Inferior parietal cortex (tissue), 1 donor: ENCODE results near the gene HTT.
"Not testable (repeated sequence)": the region's sequence is repeated elsewhere in the genome, so short reads cannot be mapped to it uniquely, and the experiment has no call there.

ENCODE experiments used
- DNase-seq: peaks from one replicate; pipeline ENCODE4 v3.0.0-alpha.2; 2016; ENCODE audit errors: extremely low spot score

The HTT gene

DNA sequence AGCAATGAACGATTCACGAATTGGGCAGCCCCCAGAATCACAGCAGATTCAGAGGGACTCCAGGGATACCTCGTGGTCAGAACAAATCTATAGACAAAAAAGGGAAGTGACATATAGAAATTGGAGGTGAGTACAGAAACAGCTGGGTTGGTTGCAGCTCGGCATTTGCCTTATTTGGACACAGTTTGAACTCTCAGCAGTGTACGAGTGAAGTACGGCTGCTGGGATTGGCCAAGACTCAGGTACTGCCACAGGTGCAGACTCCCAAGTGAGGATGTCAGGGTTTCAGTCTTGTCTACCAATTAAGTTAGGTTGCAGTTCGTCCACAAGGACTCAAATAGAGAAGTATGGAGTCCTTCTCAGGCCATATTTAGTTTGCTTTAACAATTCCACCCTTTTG lies 28.3 kb upstream of the HTT start:
- no peak for DNase-seq

DNA sequence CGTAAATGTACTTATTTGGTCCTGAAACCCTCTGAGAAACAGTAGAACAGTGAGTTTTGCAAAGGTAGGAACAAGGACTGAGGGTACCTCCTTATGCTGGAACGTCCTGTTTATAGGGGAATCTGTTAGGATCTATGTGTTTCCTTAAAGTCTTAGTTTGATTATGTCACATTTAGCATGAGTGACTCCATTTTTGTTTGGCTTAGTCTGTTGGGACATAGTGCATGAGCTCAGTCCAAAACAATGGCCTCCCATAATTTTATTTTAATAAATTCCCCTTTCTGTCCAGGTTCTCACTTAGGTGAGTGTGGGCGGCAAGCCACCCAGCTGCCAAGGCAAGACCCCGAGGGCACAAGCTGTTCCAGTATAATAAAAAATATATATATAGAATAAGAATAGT lies 27.9 kb upstream of the HTT start:
- DNase-seq = no peak

DNA sequence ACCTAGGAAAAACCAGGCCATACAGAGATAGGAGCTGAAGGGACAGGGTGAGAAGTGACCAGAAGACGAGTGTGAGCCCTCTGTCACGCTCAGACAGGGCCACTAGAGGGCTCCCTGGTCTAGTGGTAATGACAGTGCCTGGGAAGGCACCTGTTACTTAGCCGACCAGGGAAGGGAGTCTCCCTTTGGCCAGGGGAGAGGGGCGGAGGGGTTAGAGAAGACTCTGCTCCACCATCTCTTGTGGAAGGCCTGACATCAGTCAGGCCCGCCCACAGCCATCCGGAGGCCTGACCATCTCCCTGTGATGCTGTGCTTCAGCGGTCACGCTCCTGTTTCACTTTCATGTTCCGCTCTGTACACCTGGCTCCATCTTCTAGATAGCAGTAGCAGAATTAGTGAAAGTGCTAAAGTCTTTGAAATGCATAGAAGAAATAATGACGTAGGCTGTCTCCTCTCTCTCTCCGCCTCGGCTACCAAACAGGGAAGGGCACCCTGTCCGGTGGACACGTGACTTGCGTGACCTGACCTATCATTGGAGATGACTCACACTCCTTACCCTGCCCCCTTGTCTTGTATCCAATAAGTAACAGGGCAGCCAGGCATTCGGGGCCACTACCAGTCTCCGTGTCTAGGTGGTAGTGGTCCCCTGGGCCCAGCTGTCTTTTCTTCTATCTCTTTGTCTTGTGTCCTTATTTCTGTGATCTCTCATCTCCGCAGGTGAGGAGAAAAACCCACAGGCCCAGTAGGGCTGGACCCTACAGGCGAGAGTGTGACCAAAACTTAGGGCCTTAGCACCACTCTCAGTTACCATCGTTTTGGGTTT lies 26.8 kb upstream of the HTT start:
- peak; percentile 70 for DNase-seq

DNA sequence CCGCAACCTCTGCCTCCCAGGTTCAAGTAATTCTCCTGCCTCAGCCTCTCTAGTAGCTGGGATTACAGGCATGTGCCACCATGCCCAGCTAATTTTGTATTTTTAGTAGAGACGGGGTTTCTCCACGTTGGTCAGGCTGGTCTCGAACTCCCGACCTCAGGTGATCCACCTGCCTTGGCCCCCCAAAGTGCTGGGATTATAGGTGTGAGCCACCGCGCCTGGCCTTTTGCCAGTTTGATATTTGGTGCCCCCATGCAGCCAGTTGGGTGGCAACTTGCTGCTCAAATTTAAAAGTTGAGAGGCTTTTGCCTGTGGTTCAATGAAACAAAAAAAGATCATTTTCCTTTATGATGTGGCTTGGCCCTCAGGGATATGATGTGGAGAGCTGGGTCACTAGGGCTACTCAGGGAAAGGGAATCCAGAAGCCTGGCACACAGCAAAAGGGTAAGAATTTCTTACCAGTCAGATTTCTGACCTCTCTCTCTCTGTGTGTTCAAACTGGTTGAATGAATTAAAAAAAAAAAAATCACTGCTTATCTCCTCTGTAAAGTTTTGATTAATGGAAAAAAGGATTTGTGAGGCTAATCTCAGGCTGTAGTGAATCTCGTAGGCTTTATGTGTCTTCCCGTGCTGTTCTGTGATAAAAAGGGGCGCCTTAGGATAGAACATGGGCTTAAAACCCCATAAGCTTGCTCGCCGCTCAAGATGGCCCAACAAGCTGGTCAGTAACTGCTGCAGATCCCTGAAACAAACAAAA lies 23.2 kb upstream of the HTT start:
- not testable (repeated sequence) for DNase-seq

DNA sequence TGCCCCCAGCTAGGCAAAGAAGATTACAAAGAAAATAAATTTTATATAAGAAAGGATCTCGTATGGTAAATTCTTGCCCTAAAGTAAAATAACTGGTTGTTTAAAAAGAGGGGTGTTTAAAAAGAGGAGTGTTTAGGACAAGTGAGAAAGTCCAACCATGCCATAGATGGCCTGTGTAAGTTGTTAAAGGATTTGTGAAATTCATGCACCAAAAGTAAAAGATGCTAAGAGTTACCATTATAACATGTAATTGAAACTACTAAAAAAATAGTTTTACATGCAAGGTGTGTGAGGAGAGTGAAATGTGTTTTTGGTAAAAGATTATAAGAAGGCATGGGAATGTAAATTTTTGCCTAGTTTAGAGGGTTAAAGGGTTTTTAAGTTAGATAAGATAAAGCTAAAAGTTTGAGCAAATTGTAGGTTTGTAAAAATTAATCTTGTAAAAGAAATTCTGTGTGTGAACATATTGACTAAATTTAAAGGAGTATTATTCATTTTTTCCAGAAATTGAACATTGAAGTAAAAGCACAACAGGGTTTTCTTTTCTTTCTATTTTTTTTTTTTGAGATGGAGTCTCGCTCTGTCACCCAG lies 20.2 kb upstream of the HTT start:
- no peak for DNase-seq

DNA sequence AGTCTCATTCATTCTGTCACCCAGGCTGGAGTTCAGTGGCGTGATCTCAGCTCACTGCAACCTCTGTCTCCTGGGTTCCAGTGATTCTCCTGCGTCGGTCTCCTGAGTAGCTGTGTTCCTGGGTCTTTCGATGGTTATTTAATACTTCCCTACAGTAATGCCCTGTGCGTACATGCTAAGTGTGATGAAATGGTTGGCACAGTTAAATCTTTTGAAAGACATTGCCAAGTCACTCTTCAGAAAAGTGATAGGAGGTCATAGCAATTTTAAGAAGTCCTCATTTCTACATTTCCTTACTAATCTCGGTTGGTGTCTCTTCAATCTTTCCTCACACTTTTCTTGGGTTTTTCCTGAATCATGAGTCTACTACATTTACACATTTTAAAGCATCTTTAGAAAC lies 14.5 kb upstream of the HTT start:
- DNase-seq = no peak

DNA sequence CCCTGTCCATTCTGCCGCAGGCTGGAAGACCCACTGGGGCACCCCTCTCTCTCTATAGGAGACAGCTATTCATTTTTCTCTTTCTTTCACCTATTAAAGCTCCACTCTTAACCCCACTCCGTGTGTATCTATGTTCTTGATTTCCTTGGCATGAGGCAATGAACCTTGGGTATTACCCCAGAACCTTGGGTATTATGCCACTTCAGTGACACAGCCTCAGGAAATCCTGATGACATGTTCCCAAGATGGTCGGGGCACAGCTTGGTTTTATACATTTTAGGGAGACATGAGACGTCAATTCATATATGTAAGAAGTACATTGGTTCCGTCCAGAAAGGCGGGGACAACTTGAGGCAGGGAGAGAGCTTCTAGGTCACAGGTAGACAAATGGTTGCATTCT lies 13.5 kb upstream of the HTT start:
- DNase-seq = no peak

DNA sequence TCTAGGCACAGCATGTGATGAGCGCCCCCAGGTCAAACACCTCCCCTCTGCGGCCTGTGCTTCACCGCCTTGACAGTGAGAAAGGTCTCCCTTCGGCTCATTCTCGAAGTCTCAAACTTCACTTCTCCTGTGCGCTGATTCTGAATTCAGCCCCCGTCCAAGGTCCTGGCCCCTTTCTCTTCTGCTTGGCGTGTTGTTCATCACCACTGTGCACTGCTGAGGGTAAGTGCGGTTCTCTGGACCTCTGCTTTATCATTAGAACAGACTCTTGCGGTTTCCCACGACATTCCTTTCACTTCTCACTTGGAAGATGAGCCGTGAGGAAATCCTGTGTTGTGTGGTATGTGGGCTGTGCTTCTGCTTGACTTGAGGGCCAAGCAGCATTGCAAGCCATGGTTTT lies 12.0 kb upstream of the HTT start:
- no peak for DNase-seq

DNA sequence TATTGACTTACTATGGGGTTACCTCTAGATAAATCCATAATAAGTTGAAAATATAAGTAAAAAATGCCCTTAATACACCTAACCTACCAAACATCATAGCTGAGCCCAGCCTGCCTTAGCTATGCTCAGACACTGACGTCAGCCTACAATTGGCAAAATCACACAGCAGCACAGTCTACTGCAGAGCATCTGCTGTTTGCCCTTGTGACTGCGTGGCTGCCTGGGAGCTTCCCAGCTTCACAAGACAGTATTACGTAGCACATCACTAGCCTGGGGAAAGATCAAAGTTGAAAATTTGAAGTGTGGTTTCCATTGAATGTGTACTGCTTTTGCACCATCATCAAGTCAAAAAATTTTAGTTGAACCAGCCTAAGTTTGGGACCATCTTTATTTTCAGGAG lies 8.9 kb upstream of the HTT start:
- no peak for DNase-seq

DNA sequence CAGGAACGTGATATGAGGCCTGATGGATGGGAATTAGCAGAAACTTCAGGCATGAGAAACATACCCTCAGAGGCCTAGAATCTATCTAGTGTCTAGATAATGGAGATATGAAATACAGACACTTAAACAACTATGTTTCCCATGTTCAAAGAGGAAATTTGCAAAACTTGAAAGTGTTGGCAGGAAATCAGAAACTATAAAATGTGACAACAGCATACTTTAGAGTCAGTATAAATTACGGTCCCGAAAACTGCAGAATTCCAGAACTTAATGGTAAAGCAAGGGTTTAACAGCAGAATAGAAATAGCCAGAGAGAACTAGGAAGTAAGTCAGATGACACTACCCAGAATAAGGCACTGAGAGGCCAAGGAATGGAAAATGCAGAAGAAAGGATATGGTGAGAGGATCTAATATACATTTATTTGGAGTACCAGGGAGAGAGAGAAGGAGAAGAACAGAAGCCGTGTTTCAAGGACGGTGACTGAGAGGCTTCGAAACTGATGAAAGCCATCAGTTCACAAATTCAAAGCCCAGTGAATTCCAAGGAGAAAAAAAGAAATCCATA lies 7.6 kb upstream of the HTT start:
- no peak for DNase-seq

DNA sequence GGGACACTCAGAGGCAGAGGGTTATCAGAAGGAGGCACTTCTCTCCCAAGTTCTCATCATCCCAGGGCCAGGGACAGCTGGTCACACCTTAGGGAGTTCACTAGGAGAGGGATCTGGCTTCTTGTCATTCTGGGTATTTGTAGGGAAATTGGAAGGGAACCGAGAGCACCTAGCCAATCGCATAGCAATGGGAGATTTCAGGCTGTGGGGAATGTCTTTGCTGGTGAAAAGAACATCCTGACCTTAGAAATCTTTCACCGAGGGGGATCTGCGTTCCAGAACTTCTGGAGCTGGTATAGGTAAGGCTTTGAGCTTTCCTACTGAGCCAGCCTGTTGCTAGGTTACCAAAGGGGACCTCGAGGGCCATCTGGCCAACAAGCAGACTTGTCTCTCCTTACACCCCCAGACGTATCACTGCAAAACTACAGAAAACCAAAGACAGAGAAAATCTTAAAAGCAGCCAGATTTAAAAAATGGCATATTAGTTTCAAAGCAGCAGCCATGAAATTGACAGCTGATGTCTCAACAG lies 6.9 kb upstream of the HTT start:
- no peak for DNase-seq

DNA sequence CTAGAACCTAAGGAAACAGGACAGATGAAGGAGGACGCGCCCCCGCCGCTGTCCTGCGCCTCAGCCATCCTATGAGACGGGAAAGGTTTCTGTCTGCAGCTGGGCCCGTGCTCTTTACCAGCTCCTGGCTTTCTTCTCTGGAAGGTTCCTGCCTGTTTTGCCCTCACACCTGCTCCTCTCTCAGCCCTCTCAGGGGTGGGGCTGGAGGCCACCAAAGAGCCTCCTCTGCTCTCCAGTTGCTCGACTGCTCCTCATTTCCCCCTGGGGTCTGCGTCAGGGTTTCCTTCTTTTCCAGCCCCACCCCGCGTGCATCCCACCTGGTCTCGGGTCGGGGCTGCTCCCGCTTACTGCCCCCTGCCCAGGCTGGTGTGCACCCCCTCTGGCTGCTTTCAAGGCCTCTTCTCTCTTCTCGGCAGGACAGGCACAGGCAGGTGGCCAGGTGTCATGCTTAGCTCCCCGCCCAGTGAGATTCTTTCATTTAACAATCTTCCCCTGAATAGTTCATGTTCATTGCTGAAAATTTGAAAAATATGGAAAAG lies 4.8 kb upstream of the HTT start:
- no peak for DNase-seq

DNA sequence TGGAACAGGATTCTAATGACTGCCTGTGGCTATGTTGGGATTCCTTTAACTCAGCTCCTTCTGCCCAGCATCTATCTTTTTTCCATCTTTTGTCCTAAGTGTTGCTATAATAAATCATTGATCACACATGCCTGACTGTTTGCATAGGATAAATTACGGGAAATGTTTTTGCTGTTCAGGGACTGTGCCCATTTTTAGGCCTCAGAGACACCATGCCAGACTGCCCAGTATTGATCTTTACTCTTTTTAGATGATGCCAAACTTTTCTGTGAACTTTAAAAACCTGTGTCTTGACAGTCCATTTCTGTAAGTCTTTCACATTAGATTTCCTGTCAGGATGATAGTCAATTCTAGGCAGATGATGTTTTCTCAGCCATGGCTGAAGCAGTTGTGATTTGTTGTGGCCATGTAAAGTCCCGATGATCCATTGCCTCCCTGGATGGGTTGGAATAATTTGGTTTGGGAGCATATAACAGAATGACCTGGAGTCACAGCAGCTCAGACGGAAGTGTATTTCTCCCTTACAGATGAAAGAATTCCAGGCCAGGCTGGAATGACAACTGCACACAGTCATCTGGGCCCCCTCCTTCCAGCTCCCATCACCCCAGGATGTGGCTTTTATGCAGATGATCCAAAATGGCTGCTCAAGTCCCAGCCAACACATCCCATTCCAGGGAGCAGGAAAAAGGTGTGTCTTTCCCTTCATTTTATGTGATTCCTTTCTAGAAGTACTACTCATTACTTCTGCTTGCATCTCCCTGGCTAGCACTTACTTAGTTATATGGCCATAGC lies 3.6 kb upstream of the HTT start:
- no peak for DNase-seq

DNA sequence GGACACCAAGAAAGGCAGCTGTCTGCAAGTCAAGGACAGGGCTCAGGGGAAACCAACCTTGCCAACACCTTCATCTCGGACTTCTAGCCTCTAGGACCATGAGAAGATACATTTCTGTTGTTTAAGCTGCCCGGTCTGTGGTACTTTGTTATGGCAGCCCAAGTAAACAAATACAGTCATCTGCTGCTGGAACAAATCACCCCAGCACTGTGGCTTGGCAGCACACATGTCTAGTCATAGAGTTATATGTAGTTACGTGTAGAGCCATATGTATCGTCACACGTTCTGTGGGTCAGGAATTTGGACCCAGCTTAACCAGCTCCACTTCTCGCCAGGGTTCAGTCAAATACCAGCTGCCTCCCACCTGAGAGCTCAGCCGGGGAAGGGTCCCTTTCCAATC lies 2.7 kb upstream of the HTT start:
- no peak for DNase-seq

DNA sequence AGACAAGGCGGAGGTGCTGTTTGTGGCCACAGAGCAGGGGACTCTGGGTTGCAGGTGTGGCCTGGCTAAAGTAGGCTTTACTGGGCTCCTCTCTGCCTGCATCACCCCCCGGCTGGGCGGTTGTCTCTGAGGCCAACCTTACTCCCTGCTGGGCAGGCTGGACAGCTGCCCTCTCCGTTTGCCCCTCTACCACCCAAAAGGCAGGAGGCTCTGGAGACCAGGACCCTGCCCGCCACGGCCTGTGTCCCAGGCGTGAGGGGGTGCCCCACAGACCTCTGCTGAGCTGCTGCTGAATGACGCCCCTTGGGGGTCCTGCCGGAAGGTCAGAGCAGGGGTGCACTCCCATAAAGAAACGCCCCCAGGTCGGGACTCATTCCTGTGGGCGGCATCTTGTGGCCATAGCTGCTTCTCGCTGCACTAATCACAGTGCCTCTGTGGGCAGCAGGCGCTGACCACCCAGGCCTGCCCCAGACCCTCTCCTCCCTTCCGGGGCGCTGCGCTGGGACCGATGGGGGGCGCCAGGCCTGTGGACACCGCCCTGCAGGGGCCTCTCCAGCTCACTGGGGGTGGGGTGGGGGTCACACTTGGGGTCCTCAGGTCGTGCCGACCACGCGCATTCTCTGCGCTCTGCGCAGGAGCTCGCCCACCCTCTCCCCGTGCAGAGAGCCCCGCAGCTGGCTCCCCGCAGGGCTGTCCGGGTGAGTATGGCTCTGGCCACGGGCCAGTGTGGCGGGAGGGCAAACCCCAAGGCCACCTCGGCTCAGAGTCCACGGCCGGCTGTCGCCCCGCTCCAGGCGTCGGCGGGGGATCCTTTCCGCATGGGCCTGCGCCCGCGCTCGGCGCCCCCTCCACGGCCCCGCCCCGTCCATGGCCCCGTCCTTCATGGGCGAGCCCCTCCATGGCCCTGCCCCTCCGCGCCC lies 1.1 kb upstream of the HTT start:
- no peak for DNase-seq

DNA sequence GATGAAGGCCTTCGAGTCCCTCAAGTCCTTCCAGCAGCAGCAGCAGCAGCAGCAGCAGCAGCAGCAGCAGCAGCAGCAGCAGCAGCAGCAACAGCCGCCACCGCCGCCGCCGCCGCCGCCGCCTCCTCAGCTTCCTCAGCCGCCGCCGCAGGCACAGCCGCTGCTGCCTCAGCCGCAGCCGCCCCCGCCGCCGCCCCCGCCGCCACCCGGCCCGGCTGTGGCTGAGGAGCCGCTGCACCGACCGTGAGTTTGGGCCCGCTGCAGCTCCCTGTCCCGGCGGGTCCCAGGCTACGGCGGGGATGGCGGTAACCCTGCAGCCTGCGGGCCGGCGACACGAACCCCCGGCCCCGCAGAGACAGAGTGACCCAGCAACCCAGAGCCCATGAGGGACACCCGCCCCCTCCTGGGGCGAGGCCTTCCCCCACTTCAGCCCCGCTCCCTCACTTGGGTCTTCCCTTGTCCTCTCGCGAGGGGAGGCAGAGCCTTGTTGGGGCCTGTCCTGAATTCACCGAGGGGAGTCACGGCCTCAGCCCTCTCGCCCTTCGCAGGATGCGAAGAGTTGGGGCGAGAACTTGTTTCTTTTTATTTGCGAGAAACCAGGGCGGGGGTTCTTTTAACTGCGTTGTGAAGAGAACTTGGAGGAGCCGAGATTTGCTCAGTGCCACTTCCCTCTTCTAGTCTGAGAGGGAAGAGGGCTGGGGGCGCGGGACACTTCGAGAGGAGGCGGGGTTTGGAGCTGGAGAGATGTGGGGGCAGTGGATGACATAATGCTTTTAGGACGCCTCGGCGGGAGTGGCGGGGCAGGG lies 568 bp downstream of the HTT start:
- DNase-seq = no peak

DNA sequence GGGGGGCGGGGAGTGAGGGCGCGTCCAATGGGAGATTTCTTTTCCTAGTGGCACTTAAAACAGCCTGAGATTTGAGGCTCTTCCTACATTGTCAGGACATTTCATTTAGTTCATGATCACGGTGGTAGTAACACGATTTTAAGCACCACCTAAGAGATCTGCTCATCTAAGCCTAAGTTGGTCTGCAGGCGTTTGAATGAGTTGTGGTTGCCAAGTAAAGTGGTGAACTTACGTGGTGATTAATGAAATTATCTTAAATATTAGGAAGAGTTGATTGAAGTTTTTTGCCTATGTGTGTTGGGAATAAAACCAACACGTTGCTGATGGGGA lies 1.1 kb downstream of the HTT start:
- DNase-seq = no peak

DNA sequence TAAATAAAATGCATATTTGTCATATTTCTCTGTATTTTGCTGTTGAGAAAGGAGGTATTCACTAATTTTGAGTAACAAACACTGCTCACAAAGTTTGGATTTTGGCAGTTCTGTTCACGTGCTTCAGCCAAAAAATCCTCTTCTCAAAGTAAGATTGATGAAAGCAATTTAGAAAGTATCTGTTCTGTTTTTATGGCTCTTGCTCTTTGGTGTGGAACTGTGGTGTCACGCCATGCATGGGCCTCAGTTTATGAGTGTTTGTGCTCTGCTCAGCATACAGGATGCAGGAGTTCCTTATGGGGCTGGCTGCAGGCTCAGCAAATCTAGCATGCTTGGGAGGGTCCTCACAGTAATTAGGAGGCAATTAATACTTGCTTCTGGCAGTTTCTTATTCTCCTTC lies 3.3 kb downstream of the HTT start:
- no peak for DNase-seq

DNA sequence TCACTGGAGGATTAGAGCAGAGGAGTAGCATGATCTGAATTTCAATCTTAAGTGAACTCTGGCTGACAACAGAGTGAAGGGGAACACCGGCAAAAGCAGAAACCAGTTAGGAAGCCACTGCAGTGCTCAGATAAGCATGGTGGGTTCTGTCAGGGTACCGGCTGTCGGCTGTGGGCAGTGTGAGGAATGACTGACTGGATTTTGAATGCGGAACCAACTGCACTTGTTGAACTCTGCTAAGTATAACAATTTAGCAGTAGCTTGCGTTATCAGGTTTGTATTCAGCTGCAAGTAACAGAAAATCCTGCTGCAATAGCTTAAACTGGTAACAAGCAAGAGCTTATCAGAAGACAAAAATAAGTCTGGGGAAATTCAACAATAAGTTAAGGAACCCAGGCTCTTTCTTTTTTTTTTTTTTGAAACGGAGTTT lies 5.2 kb downstream of the HTT start:
- DNase-seq = no peak
